ENCODE results near the gene UBE2D4. TPM values are rescaled to one million over a fixed set of nuclear protein-coding genes. Genes with fewer than 3 reads are reported as not detected.

Gene UBE2D4
- total RNA-seq, 1 experiment from 2014 or later: 6.4 TPM

DNA sequence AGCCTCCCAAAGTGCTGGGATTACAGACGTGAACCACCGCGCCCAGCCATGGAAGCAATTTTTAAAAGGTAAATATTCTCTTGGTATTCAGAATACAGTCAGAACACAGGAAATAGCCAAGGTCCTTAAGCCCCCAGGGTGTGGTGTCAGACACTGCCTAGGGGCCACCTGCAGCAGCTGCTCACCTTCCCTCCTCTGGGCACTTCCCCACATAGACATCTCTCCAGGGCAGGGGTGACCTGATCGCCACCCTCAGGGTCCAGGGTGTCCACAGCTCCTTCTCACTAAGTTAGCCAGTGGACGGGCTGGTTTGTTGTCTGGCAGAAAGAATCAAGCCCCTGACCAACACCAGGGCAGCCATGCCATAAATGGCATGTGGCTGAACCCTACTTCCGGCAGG is 35.8 kb upstream of the UBE2D4 start:
- H3K4ac ChIP-seq (ENCODE audit: low read depth, low read length): no peak overlapping the region
- H3K14ac ChIP-seq (ENCODE audit: insufficient read depth, low read length): no peak overlapping the region
- no peak overlapping the region for H2BK20ac ChIP-seq (ENCODE audit: low read depth, low read length, poor library complexity, severe bottlenecking)
- no CpG with 5 or more reads among the region's 6 CpGs for WGBS (ENCODE audit: extremely low coverage, insufficient read length, low lambda C conversion rate)
- no peak overlapping the region for H3T11ph ChIP-seq (ENCODE audit: low read length)
- Mint-ChIP-seq H3K36me3 (ENCODE audit: insufficient read depth in 1 of 3, low read depth in 3 of 3) (peaks cover 0 to 4% (median 2%) of the 10 kb centered on the region in 3 experiments; a peak in 4 of 7 replicates), H3K4me1 (no peaks in the 10 kb centered on the region), H3K4me3 (no peak overlapping the region), H3K27ac (peak overlapping the region in 1 of 3 experiments; percentile 36; a peak in 1 of 7 replicates), H3K9me3 (no peaks in the 10 kb centered on the region; a peak in 1 of 5 replicates), H3K27me3 (ENCODE audit: low read depth) (no peaks in the 10 kb centered on the region)
- no peak overlapping the region for H4K5ac ChIP-seq (ENCODE audit: insufficient read length, low read depth, low read length)
- H2BK12ac ChIP-seq (ENCODE audit: insufficient read length, low read depth, low read length): no peak overlapping the region
- TF ChIP-seq, protein P1, sequence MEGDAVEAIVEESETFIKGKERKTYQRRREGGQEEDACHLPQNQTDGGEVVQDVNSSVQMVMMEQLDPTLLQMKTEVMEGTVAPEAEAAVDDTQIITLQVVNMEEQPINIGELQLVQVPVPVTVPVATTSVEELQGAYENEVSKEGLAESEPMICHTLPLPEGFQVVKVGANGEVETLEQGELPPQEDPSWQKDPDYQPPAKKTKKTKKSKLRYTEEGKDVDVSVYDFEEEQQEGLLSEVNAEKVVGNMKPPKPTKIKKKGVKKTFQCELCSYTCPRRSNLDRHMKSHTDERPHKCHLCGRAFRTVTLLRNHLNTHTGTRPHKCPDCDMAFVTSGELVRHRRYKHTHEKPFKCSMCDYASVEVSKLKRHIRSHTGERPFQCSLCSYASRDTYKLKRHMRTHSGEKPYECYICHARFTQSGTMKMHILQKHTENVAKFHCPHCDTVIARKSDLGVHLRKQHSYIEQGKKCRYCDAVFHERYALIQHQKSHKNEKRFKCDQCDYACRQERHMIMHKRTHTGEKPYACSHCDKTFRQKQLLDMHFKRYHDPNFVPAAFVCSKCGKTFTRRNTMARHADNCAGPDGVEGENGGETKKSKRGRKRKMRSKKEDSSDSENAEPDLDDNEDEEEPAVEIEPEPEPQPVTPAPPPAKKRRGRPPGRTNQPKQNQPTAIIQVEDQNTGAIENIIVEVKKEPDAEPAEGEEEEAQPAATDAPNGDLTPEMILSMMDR (conservative IDR thresholded peaks at IDR 0.05): no peak
- H3K4me2 ChIP-seq (ENCODE audit: insufficient read depth, insufficient read length, low read length): no peak overlapping the region
- no peak overlapping the region for H2BK5ac ChIP-seq (ENCODE audit: insufficient read length, low read length)
- H2BK15ac ChIP-seq (ENCODE audit: low read depth, low read length): no peak overlapping the region
- no peak overlapping the region for H4K8ac ChIP-seq (replicated peaks; ENCODE audit: insufficient read length, low read depth, low read length)
- no peak overlapping the region for H3K23ac ChIP-seq (ENCODE audit: insufficient read length, low read depth, low read length)
- no peaks in the 10 kb centered on the region for H3K79me2 ChIP-seq (ENCODE audit: insufficient read depth, low read length)
- no peaks in the 10 kb centered on the region for H3K9me3 ChIP-seq (ENCODE audit: control insufficient read depth, low read depth, low read length)
- no peak for DNase-seq
- H3K18ac ChIP-seq (ENCODE audit: insufficient read length, low read depth, low read length): no peak overlapping the region
- H3K79me1 ChIP-seq (ENCODE audit: insufficient read depth, low read depth, low read length, poor library complexity, severe bottlenecking): no peaks in the 10 kb centered on the region
- H3K9ac ChIP-seq (ENCODE audit: extremely low read depth, insufficient read length, low read length): no peak overlapping the region
- H2AFZ ChIP-seq (ENCODE audit: low read length): no peak overlapping the region
- H2AK5ac ChIP-seq (ENCODE audit: insufficient read length, low read length): no peak overlapping the region
- H3K23me2 ChIP-seq (ENCODE audit: insufficient read length, low read depth, low read length, poor library complexity, severe bottlenecking): no peaks in the 10 kb centered on the region
- H3K56ac ChIP-seq (ENCODE audit: insufficient read length, low read depth, low read length): no peak overlapping the region
- H3K27me3 ChIP-seq (ENCODE audit: insufficient read depth, low read length): no peaks in the 10 kb centered on the region
- no peak overlapping the region for H4K91ac ChIP-seq (ENCODE audit: insufficient read length, low read depth, low read length)
- H4K20me1 ChIP-seq (ENCODE audit: control insufficient read depth, insufficient read depth, insufficient read length): no peaks in the 10 kb centered on the region
- no peaks in the 10 kb centered on the region for H3K4me1 ChIP-seq (ENCODE audit: insufficient read depth, low read length)
- no peak overlapping the region for H3K27ac ChIP-seq (ENCODE audit: insufficient read length, low read depth, low read length)
- H2BK120ac ChIP-seq (ENCODE audit: low read depth, low read length, poor library complexity, severe bottlenecking): no peak overlapping the region
